HS-5 (cell line): Measurements from ENCODE around the gene KHDC4.

Experiments
- DNase-seq: peaks from one replicate; pipeline ENCODE4 v3.0.0-alpha.2; 2012; ENCODE audit warnings: low read depth

The KHDC4 gene

GRCh38 chr1:155969377-155969791 is 35.2 kb upstream of the KHDC4 start:
- DNase-seq: no peak

- DNase-seq: no peak
These were observed 34.5 kb upstream of the KHDC4 start for GRCh38 chr1:155968670-155969069.

- no peak for DNase-seq
These were observed 33.8 kb upstream of the KHDC4 start for GRCh38 chr1:155968051-155968400.

GRCh38 chr1:155967341-155968050 is 33.3 kb upstream of the KHDC4 start:
- DNase-seq: no peak

- no peak for DNase-seq
These were observed 32.5 kb upstream of the KHDC4 start for GRCh38 chr1:155966750-155967149.

- DNase-seq: no peak
These were observed 31.9 kb upstream of the KHDC4 start for GRCh38 chr1:155966135-155966534.

GRCh38 chr1:155964193-155964592 is 30.0 kb upstream of the KHDC4 start:
- DNase-seq: no peak

- DNase-seq: no peak
These were observed 28.5 kb upstream of the KHDC4 start for GRCh38 chr1:155962599-155963211.

- DNase-seq: peak; percentile 94
These were observed 27.7 kb upstream of the KHDC4 start for GRCh38 chr1:155961937-155962336.

GRCh38 chr1:155960081-155960745 is 26.0 kb upstream of the KHDC4 start:
- DNase-seq: no peak

- no peak for DNase-seq
These were observed 23.2 kb upstream of the KHDC4 start for GRCh38 chr1:155957411-155957915.

GRCh38 chr1:155954645-155955044 is 20.4 kb upstream of the KHDC4 start:
- DNase-seq: no peak

- DNase-seq: no peak
These were observed 18.3 kb upstream of the KHDC4 start for GRCh38 chr1:155952505-155952890.

- DNase-seq: no peak
These were observed 17.7 kb upstream of the KHDC4 start for GRCh38 chr1:155951753-155952504.

- no peak for DNase-seq
These were observed 16.6 kb upstream of the KHDC4 start for GRCh38 chr1:155950829-155951228.

- DNase-seq: no peak
These were observed 13.5 kb upstream of the KHDC4 start for GRCh38 chr1:155947741-155948140.

GRCh38 chr1:155947292-155947691 is 13.1 kb upstream of the KHDC4 start:
- no peak for DNase-seq

- DNase-seq: no peak
These were observed 12.5 kb upstream of the KHDC4 start for GRCh38 chr1:155946633-155947219.

GRCh38 chr1:155944444-155944799 is 10.2 kb upstream of the KHDC4 start:
- no peak for DNase-seq

- no peak for DNase-seq
These were observed 8.4 kb upstream of the KHDC4 start for GRCh38 chr1:155942578-155943141.

- no peak for DNase-seq
These were observed 7.8 kb upstream of the KHDC4 start for GRCh38 chr1:155941845-155942531.
